Activated CD8-positive, alpha-beta memory T cell treated with anti-CD3 and anti-CD28 coated beads, Interleukin-2, amount 10 ng/mL, durations not matched to agents 7 days and 5 days (primary cell): ENCODE measurements around the gene NRG4. TPM values are rescaled to one million over a fixed set of nuclear protein-coding genes. Genes with fewer than 3 reads are reported as not detected.
"Not testable (repeated sequence)": the region's sequence is repeated elsewhere in the genome, so short reads cannot be mapped to it uniquely, and the experiment has no call there.

Experiments
- ATAC-seq: fragments of 150-1000 bp; cut with Tn5 transposase; one replicate; pipeline ENCODE4 v1.10.0; 2021; ENCODE audit warnings: moderate library complexity
- CTCF ChIA-PET: fragments of 350-600 bp; sonication (Branson Sonifier 250); formaldehyde crosslinking; loops from one replicate; lab custom pipeline; 2021; ENCODE audit warnings: antibody characterized with exemption; lab: Charles Lee
- DNase-seq: peaks from one replicate; pipeline ENCODE4 v3.0.0-alpha.2; 2020
- H3K27ac Mint-ChIP-seq: one replicate; pipeline ENCODE4 v1.8.0; 2021; ENCODE audit warnings: mild to moderate bottlenecking, mixed read lengths
- H3K27me3 Mint-ChIP-seq: one replicate; pipeline ENCODE4 v1.8.0; 2021; ENCODE audit warnings: mixed read lengths
- H3K36me3 Mint-ChIP-seq: one replicate; pipeline ENCODE4 v1.8.0; 2021; ENCODE audit warnings: mild to moderate bottlenecking, mixed read lengths
- H3K4me1 Mint-ChIP-seq: one replicate; pipeline ENCODE4 v1.8.0; 2021; ENCODE audit warnings: mixed read lengths
- H3K4me3 Mint-ChIP-seq: one replicate; pipeline ENCODE4 v1.8.0; 2021; ENCODE audit warnings: mild to moderate bottlenecking, moderate library complexity, mixed read lengths
- H3K9me3 Mint-ChIP-seq: one replicate; pipeline ENCODE4 v1.8.0; 2022; ENCODE audit warnings: low read depth, mixed read lengths
- total RNA-seq, 2 experiments: library from RNA; stranded (reverse); gene quantifications; one replicate each; pipeline ENCODE4 v1.2.3, GENCODE V29; 2021

The NRG4 gene
- total RNA-seq, 2 experiments from 2014 or later = not detected

DNA sequence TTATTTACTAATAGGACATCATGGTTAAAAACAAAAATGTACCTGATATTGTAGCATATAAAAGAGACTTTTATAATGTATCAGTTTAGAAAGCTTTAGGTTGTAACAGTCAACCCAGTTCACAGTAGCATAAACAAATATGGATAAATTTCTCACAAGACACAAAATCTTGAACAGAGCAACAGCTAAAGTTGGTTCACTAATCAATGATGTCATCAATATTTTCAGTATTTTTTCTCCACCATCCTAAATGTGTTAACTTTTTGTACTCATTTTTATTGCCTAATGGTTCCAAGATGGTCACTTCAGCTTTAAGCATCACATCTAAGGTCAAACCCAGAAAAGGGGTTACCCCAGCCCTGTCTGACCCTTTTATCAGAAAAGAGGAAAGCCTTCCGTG is 21.2 kb upstream of the NRG4 start:
- Mint-ChIP-seq H3K4me3 (no peak overlapping the region), H3K4me1 (no peaks in the 10 kb centered on the region), H3K27me3 (peaks cover 44% of the 10 kb centered on the region), H3K9me3 (no peaks in the 10 kb centered on the region), H3K36me3 (no peaks in the 10 kb centered on the region), H3K27ac (no peak overlapping the region)
- CTCF ChIA-PET = no interaction called here
- ATAC-seq = no peak
- DNase-seq = no peak

DNA sequence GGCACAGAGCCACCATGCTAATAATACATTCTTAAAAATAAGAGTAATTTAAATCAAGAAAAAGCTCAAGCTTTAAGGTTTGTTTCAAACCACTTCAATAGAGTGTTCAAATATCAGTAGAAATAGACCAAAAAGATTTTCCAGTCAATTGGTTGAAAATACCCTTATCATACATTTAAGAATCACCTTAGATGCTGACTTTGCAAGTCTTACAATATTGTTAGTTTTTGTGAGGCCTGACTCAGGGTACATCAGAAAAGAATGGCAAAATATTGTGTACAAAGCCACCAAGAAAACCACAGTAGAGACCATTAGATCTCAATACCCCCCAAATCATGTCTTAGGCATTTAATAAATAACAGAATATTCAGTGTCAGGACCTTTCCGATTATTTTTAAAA is 19.8 kb upstream of the NRG4 start:
- Mint-ChIP-seq H3K9me3 (no peaks in the 10 kb centered on the region), H3K4me1 (no peaks in the 10 kb centered on the region), H3K36me3 (no peaks in the 10 kb centered on the region), H3K27me3 (peaks cover 47% of the 10 kb centered on the region), H3K4me3 (no peak overlapping the region), H3K27ac (no peak overlapping the region)
- no peak for DNase-seq
- CTCF ChIA-PET = no interaction called here
- ATAC-seq = no peak

DNA sequence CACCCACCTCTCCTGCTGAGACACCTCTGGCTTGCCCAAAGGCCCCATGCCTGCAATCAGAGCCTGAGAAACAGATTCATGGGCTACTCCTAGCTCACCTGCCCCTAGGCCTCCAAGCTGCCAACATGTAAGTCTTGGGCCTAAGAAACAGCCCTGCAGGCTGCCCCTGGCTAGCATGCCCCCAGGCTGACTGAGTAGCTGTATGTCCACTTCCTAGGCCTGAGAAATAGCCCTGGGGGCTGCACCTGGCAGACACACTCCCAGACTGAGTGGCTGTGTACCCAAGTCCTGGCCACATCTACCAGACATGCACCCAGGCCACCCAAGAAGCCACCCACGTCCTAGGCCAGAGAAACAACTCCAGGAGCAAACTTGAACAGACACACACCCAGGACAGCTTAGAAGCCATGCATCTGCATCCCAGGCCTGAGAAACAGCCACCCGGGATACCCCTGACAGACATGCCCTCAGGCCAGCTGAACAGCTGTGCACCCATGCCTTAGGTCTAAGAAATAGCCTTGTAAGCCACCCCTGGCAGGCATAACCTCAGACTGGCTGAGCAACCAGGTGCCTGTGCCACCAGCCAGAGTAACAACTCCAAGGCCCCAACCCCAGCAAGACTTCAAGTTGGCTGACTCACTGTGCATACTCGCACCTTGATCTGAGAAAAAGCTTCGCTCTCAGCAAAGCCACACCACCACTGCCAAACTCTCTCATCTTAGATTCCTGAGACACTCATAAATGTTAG is 12.0 kb upstream of the NRG4 start:
- no peak for DNase-seq
- Mint-ChIP-seq H3K4me3 (no peak overlapping the region), H3K27ac (no peak overlapping the region), H3K9me3 (peaks cover 14% of the 10 kb centered on the region), H3K27me3 (peaks cover 11% of the 10 kb centered on the region), H3K36me3 (peaks cover 2% of the 10 kb centered on the region), H3K4me1 (no peaks in the 10 kb centered on the region)
- CTCF ChIA-PET = no interaction called here
- ATAC-seq = no peak

- H3K27ac Mint-ChIP-seq, DNase-seq, H3K4me3 Mint-ChIP-seq, H3K4me1 Mint-ChIP-seq, ATAC-seq, H3K9me3 Mint-ChIP-seq, CTCF ChIA-PET, H3K36me3 Mint-ChIP-seq: not testable (repeated sequence)
- H3K27me3 Mint-ChIP-seq = peaks cover 60% of the 10 kb centered on the region
Measured at GRCh38 chr15:76013470-76013869, 1.2 kb upstream of the NRG4 start.

DNA sequence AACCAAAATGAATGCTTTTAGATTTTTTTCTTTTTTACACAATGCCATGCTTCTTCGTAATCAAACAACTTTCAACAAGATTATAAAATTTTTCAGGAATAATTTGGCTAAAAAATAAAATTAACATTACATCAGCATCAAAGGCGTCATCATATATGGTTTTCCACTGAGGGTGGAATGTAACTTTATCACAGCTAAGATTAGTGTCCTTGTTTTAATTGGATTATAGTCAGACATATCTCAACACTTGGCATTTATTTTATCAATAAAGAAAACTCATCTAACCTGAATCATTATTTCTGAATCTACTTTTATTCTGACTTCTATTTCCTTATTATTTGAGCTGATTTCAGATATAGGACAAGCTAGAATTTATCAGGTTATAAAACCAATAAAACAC is 1.6 kb downstream of the NRG4 start:
- Mint-ChIP-seq H3K9me3 (no peaks in the 10 kb centered on the region), H3K36me3 (no peaks in the 10 kb centered on the region), H3K27me3 (peaks cover 59% of the 10 kb centered on the region), H3K27ac (no peak overlapping the region), H3K4me1 (peaks cover 6% of the 10 kb centered on the region), H3K4me3 (no peak overlapping the region)
- DNase-seq (no peak), ATAC-seq (no peak)
- CTCF ChIA-PET = no interaction called here

DNA sequence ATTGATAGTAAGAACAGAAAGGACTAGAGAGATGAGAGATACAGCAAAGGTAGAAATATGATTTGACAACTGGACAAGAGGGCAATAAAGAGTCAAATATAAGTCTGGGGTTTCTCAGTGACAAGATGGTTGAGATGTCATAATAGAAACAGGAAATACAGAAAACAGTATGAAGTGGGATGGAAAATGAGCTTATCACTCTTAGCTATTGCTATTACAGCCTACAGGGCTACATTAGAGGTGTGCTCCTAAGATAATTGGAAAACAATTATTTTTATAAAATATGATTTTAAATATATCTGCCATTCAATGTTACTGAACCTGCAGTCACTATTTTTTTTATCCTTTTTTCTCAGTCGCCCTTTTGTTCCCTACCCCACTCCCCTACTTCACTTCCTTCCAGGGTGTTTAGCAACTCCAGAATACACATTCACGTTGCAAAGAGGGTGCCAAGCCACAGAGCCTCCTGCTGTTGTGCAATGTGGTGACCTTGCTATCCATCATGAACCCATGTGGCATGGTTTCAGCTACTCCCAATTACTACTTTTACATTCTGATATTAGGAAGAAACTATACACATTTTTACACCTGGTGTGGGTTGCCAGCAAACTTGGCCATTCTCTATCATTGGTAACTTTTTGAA is 6.0 kb downstream of the NRG4 start:
- Mint-ChIP-seq H3K27ac (no peak overlapping the region), H3K9me3 (no peaks in the 10 kb centered on the region), H3K27me3 (peaks cover 50% of the 10 kb centered on the region), H3K4me3 (no peak overlapping the region), H3K36me3 (no peaks in the 10 kb centered on the region), H3K4me1 (no peaks in the 10 kb centered on the region)
- DNase-seq (no peak), ATAC-seq (no peak)
- CTCF ChIA-PET = interaction anchor here (1.2 to 1.4 kb wide), 2 partner anchors 53 to 133 kb away, joined by 3 read pairs; no protein-coding TSS in a partner anchor

DNA sequence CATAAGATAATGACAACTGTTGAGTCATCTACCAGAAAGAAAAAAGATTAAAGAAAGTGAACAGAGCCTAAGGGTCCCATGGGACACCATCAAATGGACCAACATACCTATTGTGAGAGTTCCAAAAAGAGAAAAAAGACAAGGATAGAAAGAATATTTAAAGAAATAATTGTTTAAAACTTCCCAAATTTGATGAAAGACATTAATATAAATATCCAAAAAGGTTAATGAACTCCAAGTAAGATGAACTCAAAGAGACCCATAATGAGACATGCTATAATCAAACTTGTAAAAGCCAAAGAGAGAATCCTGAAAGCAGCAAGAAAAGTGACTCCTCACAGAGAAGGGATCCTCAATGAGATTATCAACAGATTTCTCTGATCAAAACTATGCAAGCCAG is 8.9 kb downstream of the NRG4 start:
- Mint-ChIP-seq H3K36me3 (no peaks in the 10 kb centered on the region), H3K9me3 (no peaks in the 10 kb centered on the region), H3K4me3 (no peak overlapping the region), H3K27ac (no peak overlapping the region), H3K4me1 (no peaks in the 10 kb centered on the region), H3K27me3 (peaks cover 46% of the 10 kb centered on the region)
- DNase-seq = no peak
- no peak for ATAC-seq
- CTCF ChIA-PET = no interaction called here

DNA sequence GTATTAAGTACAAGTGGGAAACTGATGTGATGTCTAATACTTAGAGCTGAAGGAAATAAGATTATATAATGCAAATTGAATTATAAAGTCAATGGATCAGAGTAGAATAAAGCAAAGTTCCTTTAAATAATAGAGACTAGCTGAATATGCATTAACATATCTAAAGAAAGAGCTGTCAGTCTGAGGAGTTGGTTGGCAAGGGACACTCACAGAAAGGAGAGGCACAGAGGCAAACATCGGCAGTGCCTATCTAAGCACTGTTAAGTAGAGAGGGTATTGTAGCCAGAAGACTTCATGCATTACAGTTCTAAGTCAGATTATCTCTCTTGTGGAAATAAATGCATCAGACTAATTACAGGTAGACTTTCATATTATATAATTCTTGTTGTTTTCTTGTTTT is 16.6 kb downstream of the NRG4 start:
- no peaks in the 10 kb centered on the region for H3K9me3 Mint-ChIP-seq
- H3K4me1 Mint-ChIP-seq = no peaks in the 10 kb centered on the region
- DNase-seq = no peak
- H3K4me3 Mint-ChIP-seq = no peak overlapping the region
- CTCF ChIA-PET = no interaction called here
- no peaks in the 10 kb centered on the region for H3K36me3 Mint-ChIP-seq
- peaks cover 30% of the 10 kb centered on the region for H3K27me3 Mint-ChIP-seq
- no peak for ATAC-seq
- H3K27ac Mint-ChIP-seq = no peak overlapping the region

DNA sequence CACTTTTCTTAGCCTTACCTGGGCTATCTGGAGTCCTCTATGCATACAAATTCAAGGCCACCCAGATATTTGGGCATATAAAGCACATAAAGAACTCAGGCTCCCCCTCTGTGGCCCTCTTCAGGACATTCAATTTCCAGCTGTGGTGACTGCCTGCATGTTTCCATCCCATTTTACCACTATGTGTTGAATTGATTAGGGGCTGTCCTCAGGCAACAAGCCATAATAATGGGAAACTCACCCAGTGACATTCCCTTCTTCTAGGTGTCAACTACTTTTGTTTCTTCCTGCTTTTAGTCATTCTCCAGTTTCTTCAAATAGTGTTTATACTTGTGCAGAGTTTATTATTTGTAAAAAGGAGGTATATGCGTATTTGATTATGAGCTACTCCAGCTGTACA is 18.0 kb downstream of the NRG4 start:
- CTCF ChIA-PET = no interaction called here
- Mint-ChIP-seq H3K4me3 (no peak overlapping the region), H3K4me1 (no peaks in the 10 kb centered on the region), H3K27me3 (peaks cover 27% of the 10 kb centered on the region), H3K9me3 (no peaks in the 10 kb centered on the region), H3K36me3 (no peaks in the 10 kb centered on the region), H3K27ac (no peak overlapping the region)
- DNase-seq (no peak), ATAC-seq (no peak)

DNA sequence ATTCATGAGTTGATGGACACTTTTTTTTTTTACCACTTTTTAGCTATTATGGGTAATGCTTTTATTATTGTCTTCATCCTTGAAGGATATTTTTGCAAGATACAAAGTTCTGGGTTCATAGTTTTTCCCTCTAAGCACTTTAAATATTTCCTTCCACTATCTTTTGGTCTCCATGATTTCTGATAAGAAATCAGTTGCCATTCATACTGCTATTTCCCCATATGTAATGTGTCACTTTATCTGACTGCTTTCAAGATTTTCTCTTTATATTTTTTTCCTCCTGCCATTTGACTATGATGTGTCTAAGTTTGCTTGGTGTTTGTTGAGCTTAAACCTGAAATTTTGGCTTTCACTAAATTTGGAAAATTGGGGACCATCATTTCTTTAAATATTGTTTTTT is 19.3 kb downstream of the NRG4 start:
- H3K9me3 Mint-ChIP-seq = no peaks in the 10 kb centered on the region
- H3K27me3 Mint-ChIP-seq = peaks cover 24% of the 10 kb centered on the region
- ATAC-seq (no peak), DNase-seq (no peak)
- no peaks in the 10 kb centered on the region for H3K36me3 Mint-ChIP-seq
- CTCF ChIA-PET = interaction anchor here (0.7 to 0.8 kb wide), 2 partner anchors 11 to 414 kb away, joined by 3 to 4 read pairs; no protein-coding TSS in a partner anchor
- H3K4me3 Mint-ChIP-seq = no peak overlapping the region
- no peak overlapping the region for H3K27ac Mint-ChIP-seq
- H3K4me1 Mint-ChIP-seq = no peaks in the 10 kb centered on the region

GRCh38 chr15:75989875-75990274 is 22.3 kb downstream of the NRG4 start:
- Mint-ChIP-seq H3K9me3 (no peaks in the 10 kb centered on the region), H3K4me3 (no peak overlapping the region), H3K27ac (no peak overlapping the region), H3K4me1 (no peaks in the 10 kb centered on the region), H3K36me3 (no peaks in the 10 kb centered on the region), H3K27me3 (peaks cover 18% of the 10 kb centered on the region)
- CTCF ChIA-PET = no interaction called here
- DNase-seq (no peak), ATAC-seq (no peak)

GRCh38 chr15:75989045-75989444 is 23.2 kb downstream of the NRG4 start:
- DNase-seq (no peak), ATAC-seq (no peak)
- Mint-ChIP-seq H3K27me3 (peaks cover 13% of the 10 kb centered on the region), H3K9me3 (no peaks in the 10 kb centered on the region), H3K4me3 (no peak overlapping the region), H3K4me1 (no peaks in the 10 kb centered on the region), H3K27ac (no peak overlapping the region), H3K36me3 (no peaks in the 10 kb centered on the region)
- CTCF ChIA-PET = interaction anchor here (0.7 kb wide), 1 partner anchor 535 kb away, joined by 3 read pairs; no protein-coding TSS in a partner anchor

- Mint-ChIP-seq H3K9me3 (no peaks in the 10 kb centered on the region), H3K4me3 (no peak overlapping the region), H3K27ac (no peak overlapping the region), H3K36me3 (no peaks in the 10 kb centered on the region), H3K27me3 (peaks cover 24% of the 10 kb centered on the region), H3K4me1 (no peaks in the 10 kb centered on the region)
- CTCF ChIA-PET = no interaction called here
- DNase-seq (no peak), ATAC-seq (no peak)
Measured at GRCh38 chr15:75985971-75986370, 26.3 kb downstream of the NRG4 start.

DNA sequence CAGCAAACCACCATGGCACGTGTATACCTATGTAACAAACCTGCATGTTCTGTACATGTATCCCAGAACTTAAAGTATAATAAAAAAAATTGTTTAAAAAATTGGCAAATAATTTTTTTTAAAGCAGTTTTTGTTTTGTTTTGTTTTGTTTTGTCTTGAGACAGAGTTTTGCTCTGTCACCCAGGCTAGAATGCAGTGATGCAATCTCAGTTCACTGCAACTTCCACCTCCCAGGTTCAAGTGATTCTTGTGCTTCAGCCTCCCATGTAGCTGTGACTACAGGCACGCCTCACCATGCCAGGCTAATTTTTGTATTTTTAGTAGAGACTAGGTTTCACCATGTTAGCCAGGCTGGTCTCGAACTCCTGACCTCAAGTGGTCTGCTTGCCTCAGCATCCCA is 27.5 kb downstream of the NRG4 start:
- H3K27me3 Mint-ChIP-seq = peaks cover 30% of the 10 kb centered on the region
- DNase-seq, ATAC-seq, H3K36me3 Mint-ChIP-seq, CTCF ChIA-PET, H3K9me3 Mint-ChIP-seq, H3K27ac Mint-ChIP-seq, H3K4me3 Mint-ChIP-seq, H3K4me1 Mint-ChIP-seq: not testable (repeated sequence)
